K562 (cell line): ENCODE data around the gene DHCR7. TPM values are rescaled to one million over a fixed set of nuclear protein-coding genes. Genes with fewer than 3 reads are reported as not detected.

Source experiments
- CBX3 ChIP-seq, 2 experiments: IDR thresholded peaks; 1 replicate in 1 of 2; 2 replicates in 1 of 2; pipeline ENCODE4 v1.6.1; 2012; ENCODE audit warnings: inconsistent platforms in 2 of 2, low read length in 2 of 2, borderline replicate concordance in 1 of 2, control low read depth in 1 of 2
- CBX8 ChIP-seq: fragments of 200-600 bp; sonication (generic); IDR thresholded peaks from 2 replicates; pipeline ENCODE4 v1.6.1; 2012; ENCODE audit warnings: borderline replicate concordance, mixed run types, low read depth, mild to moderate bottlenecking, moderate library complexity, mixed read lengths, low read length, control low read depth, inconsistent platforms; ENCODE audit not compliant: poor library complexity, severe bottlenecking; ENCODE audit errors: extremely low read depth
- GTF2A2 ChIP-seq: IDR thresholded peaks from 2 replicates; pipeline ENCODE4 v1.6.1; 2016; ENCODE audit warnings: mild to moderate bottlenecking, missing genetic modification characterization, missing compliant biosample characterization
- NUFIP1 ChIP-seq: fragments of 450-650 bp; IDR thresholded peaks from 2 replicates; pipeline ENCODE4 v1.6.1; 2018; ENCODE audit not compliant: partially characterized antibody
- PTRF ChIP-seq: fragments of 450-650 bp; IDR thresholded peaks from 2 replicates; pipeline ENCODE4 v1.6.1; 2016; ENCODE audit warnings: mild to moderate bottlenecking, missing genetic modification characterization, missing compliant biosample characterization
- RB1 ChIP-seq: fragments of 450-650 bp; IDR thresholded peaks from 2 replicates; pipeline ENCODE4 v1.6.1; 2017; ENCODE audit warnings: low read depth, mild to moderate bottlenecking
- SMARCC2 ChIP-seq: fragments of 450-650 bp; IDR thresholded peaks from 2 replicates; pipeline ENCODE4 v1.6.1; 2017; ENCODE audit warnings: antibody characterized with exemption, moderate library complexity, mild to moderate bottlenecking, low read depth
- SRSF1 ChIP-seq: fragments of 200-400 bp; formaldehyde crosslinking; IDR thresholded peaks from 2 replicates; pipeline ENCODE4 v1.6.1; 2017; ENCODE audit warnings: mild to moderate bottlenecking, low read depth, low read length, moderate library complexity
- ZNF12 ChIP-seq: sonication (generic); formaldehyde crosslinking; IDR thresholded peaks from 2 replicates; pipeline ENCODE4 v1.4.0; 2020; ENCODE audit warnings: mild to moderate bottlenecking, missing genetic modification reagents
- ZNF24 ChIP-seq: fragments of 450-650 bp; IDR thresholded peaks from 2 replicates; pipeline ENCODE4 v1.6.1; 2016
- ZNF644 ChIP-seq: fragments of 200-800 bp; sonication (Bioruptor generic); IDR thresholded peaks from 2 replicates; pipeline ENCODE4 v1.6.1; 2016; ENCODE audit warnings: low read depth, missing genetic modification characterization, missing compliant biosample characterization
- ZNF717 ChIP-seq: fragments of 250-450 bp; sonication (Bioruptor Pico); IDR thresholded peaks from 2 replicates; pipeline ENCODE4 v1.5.0; 2021
- polyA plus RNA-seq, 8 experiments: library from polyadenylated mRNA; depleted of rRNA in 4 of 8; stranded (reverse) in 5 of 8; unstranded in 3 of 8; fragments of >200 nt; fragmentation: Nextera tagmentation in 2 of 8; fragmentation: Illumina TruSeq in 1 of 8; extraction: Ambion mirVana in 2 of 8; extraction: Trizol in 1 of 8; gene quantifications; 2 replicates each; pipeline versions ENCODE4 v1.2.1 to v1.2.3, GENCODE V29; 2011 to 2014; ENCODE audit warnings: inconsistent platforms in 1 of 8, missing spikeins in 1 of 8
- total RNA-seq, 7 experiments: library from RNA; depleted of rRNA in 6 of 7; stranded (reverse); fragments of >200 nt in 6 of 7; fragmentation: Illumina TruSeq in 2 of 7; extraction: Trizol in 2 of 7; gene quantifications; 2 replicates each; pipeline versions ENCODE4 v1.2.1 to v1.2.3, GENCODE V29; 2011 to 2021; ENCODE audit warnings: low replicate concordance in 1 of 7
- TF ChIP-seq, protein P1 (sequence below): fragments of 450-650 bp; IDR thresholded peaks from 2 replicates; pipeline ENCODE4 v1.6.1; 2016; ENCODE audit warnings: antibody characterized with exemption
- TF ChIP-seq, protein P2 (sequence below): sonication (generic); formaldehyde crosslinking; IDR thresholded peaks from 2 replicates; pipeline ENCODE4 v1.8.0; 2022; ENCODE audit warnings: mild to moderate bottlenecking, low read depth, missing genetic modification reagents
- TF ChIP-seq, protein P3 (sequence below): sonication (generic); formaldehyde crosslinking; IDR thresholded peaks from 2 replicates; pipeline ENCODE4 v1.8.1; 2023; ENCODE audit warnings: mild to moderate bottlenecking, missing genetic modification reagents, moderate library complexity
- TF ChIP-seq, protein P4 (sequence below): fragments of 250-450 bp; sonication (Bioruptor Pico); IDR thresholded peaks from 2 replicates; pipeline ENCODE4 v1.8.0; 2021; ENCODE audit warnings: mild to moderate bottlenecking, moderate library complexity
- TF ChIP-seq, protein P5 (sequence below): fragments of 450-650 bp; IDR thresholded peaks from 2 replicates; pipeline ENCODE4 v1.6.1; 2016; ENCODE audit warnings: missing biosample characterization, missing genetic modification characterization
- TF ChIP-seq, protein P6 (sequence below): sonication (generic); formaldehyde crosslinking; IDR thresholded peaks from 2 replicates; pipeline ENCODE4 v1.8.1; 2023; ENCODE audit warnings: mild to moderate bottlenecking, missing genetic modification reagents

DHCR7 gene
- total and polyA plus RNA-seq, 9 of the 15 experiments (the other 6 are each of a cell fraction or from before 2014, with no cell fraction given), result 8.4 to 192 (median 82.4) TPM

DNA sequence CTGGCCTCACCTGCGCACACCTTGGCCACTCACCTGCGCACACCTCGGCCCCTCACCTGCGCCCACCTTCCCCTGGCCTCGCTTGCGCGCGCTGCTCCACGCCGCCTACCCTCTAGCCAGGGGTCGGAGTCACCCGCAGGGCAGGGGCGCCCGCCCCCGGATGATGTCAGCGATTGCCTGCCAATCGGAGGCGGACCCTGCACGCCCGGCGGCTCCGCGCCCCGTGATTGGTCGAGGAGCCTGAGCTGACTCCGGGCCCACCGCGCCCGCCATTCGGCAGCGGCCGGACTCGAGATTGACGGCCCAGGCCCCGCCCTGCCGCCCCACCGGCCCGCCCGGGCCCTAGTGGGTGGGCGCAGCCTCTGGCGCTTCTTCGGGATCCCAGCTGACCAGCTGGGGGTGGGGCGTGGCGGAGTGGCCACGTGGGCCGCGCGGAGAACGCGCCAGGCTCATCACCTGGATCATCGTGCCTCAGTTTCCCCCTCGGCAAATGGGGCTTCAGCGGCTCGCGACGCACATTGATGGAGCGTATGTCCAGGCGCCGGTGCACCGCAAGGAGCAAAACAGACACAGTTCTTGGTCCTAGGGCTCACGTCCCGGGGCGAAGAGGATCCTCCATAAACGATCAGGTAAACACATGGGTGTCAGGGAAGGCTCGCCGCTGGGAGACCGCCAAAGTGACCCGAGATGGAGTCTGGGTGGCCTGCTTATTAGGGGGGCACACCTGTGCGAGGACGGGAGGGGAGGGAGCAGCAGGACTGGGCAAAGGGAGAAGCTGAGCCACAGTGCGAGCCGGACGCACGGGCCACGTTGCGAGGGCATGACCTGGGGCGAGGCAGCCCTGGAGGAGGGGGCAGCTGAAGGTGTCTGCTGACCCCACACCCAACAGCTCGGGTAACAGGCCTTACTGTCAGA, at the start of gene DHCR7 (continued):
- TF ChIP-seq, protein P1, sequence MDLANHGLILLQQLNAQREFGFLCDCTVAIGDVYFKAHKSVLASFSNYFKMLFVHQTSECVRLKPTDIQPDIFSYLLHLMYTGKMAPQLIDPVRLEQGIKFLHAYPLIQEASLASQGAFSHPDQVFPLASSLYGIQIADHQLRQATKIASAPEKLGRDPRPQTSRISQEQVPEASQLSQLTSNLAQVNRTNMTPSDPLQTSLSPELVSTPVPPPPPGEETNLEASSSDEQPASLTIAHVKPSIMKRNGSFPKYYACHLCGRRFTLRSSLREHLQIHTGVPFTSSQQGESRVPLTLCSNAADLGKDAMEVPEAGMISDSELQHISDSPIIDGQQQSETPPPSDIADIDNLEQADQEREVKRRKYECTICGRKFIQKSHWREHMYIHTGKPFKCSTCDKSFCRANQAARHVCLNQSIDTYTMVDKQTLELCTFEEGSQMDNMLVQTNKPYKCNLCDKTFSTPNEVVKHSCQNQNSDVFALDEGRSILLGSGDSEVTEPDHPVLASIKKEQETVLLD, result no peak
- TF ChIP-seq, protein P2, sequence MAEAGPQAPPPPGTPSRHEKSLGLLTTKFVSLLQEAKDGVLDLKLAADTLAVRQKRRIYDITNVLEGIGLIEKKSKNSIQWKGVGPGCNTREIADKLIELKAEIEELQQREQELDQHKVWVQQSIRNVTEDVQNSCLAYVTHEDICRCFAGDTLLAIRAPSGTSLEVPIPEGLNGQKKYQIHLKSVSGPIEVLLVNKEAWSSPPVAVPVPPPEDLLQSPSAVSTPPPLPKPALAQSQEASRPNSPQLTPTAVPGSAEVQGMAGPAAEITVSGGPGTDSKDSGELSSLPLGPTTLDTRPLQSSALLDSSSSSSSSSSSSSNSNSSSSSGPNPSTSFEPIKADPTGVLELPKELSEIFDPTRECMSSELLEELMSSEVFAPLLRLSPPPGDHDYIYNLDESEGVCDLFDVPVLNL, result 0 out of 2 replicates have a peak, but pooled peaks have one; percentile 59
- TF ChIP-seq SRSF1 (no peak), RB1 (peak; percentile 51; the same call in 1 of the 2 replicates), PTRF (tag) (no peak), CBX3 (IDR thresholded peaks at IDR 0.05; ENCODE audit: borderline replicate concordance in 1 of 2, low read length in 2 of 2) (no peak), SMARCC2 (no peak), ZNF24 (no peak), ZNF12 (CRISPR knock-in tag) (no peak), ZNF644 (tag) (no peak), ZNF717 (no peak), GTF2A2 (tag) (no peak), CBX8 (no peak), NUFIP1 (no peak)
- TF ChIP-seq, protein P3, sequence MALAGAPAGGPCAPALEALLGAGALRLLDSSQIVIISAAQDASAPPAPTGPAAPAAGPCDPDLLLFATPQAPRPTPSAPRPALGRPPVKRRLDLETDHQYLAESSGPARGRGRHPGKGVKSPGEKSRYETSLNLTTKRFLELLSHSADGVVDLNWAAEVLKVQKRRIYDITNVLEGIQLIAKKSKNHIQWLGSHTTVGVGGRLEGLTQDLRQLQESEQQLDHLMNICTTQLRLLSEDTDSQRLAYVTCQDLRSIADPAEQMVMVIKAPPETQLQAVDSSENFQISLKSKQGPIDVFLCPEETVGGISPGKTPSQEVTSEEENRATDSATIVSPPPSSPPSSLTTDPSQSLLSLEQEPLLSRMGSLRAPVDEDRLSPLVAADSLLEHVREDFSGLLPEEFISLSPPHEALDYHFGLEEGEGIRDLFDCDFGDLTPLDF, result 0 out of 2 replicates have a peak, but pooled peaks have one; percentile 51
- TF ChIP-seq, protein P4, sequence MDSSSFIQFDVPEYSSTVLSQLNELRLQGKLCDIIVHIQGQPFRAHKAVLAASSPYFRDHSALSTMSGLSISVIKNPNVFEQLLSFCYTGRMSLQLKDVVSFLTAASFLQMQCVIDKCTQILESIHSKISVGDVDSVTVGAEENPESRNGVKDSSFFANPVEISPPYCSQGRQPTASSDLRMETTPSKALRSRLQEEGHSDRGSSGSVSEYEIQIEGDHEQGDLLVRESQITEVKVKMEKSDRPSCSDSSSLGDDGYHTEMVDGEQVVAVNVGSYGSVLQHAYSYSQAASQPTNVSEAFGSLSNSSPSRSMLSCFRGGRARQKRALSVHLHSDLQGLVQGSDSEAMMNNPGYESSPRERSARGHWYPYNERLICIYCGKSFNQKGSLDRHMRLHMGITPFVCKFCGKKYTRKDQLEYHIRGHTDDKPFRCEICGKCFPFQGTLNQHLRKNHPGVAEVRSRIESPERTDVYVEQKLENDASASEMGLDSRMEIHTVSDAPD (CRISPR knock-in tag), result no peak
- TF ChIP-seq, protein P5, sequence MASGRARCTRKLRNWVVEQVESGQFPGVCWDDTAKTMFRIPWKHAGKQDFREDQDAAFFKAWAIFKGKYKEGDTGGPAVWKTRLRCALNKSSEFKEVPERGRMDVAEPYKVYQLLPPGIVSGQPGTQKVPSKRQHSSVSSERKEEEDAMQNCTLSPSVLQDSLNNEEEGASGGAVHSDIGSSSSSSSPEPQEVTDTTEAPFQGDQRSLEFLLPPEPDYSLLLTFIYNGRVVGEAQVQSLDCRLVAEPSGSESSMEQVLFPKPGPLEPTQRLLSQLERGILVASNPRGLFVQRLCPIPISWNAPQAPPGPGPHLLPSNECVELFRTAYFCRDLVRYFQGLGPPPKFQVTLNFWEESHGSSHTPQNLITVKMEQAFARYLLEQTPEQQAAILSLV (tag), result no peak
- TF ChIP-seq, protein P6, sequence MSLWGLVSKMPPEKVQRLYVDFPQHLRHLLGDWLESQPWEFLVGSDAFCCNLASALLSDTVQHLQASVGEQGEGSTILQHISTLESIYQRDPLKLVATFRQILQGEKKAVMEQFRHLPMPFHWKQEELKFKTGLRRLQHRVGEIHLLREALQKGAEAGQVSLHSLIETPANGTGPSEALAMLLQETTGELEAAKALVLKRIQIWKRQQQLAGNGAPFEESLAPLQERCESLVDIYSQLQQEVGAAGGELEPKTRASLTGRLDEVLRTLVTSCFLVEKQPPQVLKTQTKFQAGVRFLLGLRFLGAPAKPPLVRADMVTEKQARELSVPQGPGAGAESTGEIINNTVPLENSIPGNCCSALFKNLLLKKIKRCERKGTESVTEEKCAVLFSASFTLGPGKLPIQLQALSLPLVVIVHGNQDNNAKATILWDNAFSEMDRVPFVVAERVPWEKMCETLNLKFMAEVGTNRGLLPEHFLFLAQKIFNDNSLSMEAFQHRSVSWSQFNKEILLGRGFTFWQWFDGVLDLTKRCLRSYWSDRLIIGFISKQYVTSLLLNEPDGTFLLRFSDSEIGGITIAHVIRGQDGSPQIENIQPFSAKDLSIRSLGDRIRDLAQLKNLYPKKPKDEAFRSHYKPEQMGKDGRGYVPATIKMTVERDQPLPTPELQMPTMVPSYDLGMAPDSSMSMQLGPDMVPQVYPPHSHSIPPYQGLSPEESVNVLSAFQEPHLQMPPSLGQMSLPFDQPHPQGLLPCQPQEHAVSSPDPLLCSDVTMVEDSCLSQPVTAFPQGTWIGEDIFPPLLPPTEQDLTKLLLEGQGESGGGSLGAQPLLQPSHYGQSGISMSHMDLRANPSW (CRISPR knock-in tag), result no peak
